Ovary (tissue), 9 donors: ENCODE measurements around the gene OBSCN. TPM values are rescaled to one million over a fixed set of nuclear protein-coding genes. Genes with fewer than 3 reads are reported as not detected.
"Not testable (repeated sequence)": the region's sequence is repeated elsewhere in the genome, so short reads cannot be mapped to it uniquely, and the experiment has no call there.

Source experiments
- DNase-seq, 5 donors: peaks; one replicate each; pipeline ENCODE4 v3.0.0-alpha.2; 2019 to 2020
- H3K27ac ChIP-seq, 2 donors: fragments of 200-600 bp; one replicate each; pipeline versions ENCODE4 v1.5.1 to v1.8.0; 2019 to 2022
- H3K27me3 ChIP-seq: fragments of 200-600 bp; one replicate; pipeline ENCODE4 v1.8.0; 2022
- H3K36me3 ChIP-seq: fragments of 200-600 bp; sonication (generic); one replicate; pipeline ENCODE4 v1.5.1; 2019
- H3K4me1 ChIP-seq: one replicate; pipeline ENCODE4 v1.8.1; 2013; ENCODE audit warnings: mild to moderate bottlenecking, moderate library complexity; ENCODE audit not compliant: insufficient read depth
- H3K4me3 ChIP-seq: fragments of 200-600 bp; sonication (generic); one replicate; pipeline ENCODE4 v1.5.1; 2017
- H3K9me3 ChIP-seq, 2 donors: fragments of 200-600 bp in 1 of 2; sonication (generic) in 1 of 2; one replicate each; pipeline versions ENCODE4 v1.5.1 to v1.8.1; 2013 to 2019; ENCODE audit warnings: mild to moderate bottlenecking in 1 of 2, moderate library complexity in 1 of 2
- EP300 ChIP-seq: sonication (generic); formaldehyde crosslinking; IDR thresholded peaks from one replicate; pipeline ENCODE4 v1.6.1; 2017; ENCODE audit warnings: antibody characterized with exemption
- POLR2A ChIP-seq: fragments of 450-650 bp; IDR thresholded peaks from one replicate; pipeline ENCODE4 v1.6.1; 2017; ENCODE audit warnings: antibody characterized with exemption, mild to moderate bottlenecking, moderate library complexity
- WGBS, 3 donors: extraction: QIAGEN DNeasy Blood & Tissue Kit in 1 of 3; methylation state at CpG; one replicate each; pipeline versions ENCODE4 v1.1.5 to v1.1.7; 2013 to 2017; 5-methylcytosine and 5-hydroxymethylcytosine counted together
- intact Hi-C, 4 donors: fragments of 100-400 bp; cut with DNase I; formaldehyde crosslinking; loops; one replicate each; pipeline versions ENCODE4 v1.11.0 to v1.15.1; 2022 to 2023
- polyA plus RNA-seq, 2 donors: library from polyadenylated mRNA; stranded (reverse); fragments of 200-250 nt in 1 of 2; fragments of 350-450 nt in 1 of 2; fragmentation: Illumina TruSeq in 1 of 2; extraction: RNeasy Lipid Tissue Mini Kit (QIAGEN cat#74804) in 1 of 2; gene quantifications; one replicate each; pipeline ENCODE4 v1.2.3, GENCODE V29; 2013 to 2014
- total RNA-seq, 7 donors: library from RNA; depleted of rRNA in 2 of 7; stranded (reverse); fragments of >200 nt in 2 of 7; fragmentation: NEBNext Ultra II Directional in 3 of 7; extraction: Animal tissue kit (Norgen Biotek cat#: 25700) in 3 of 7; gene quantifications; one replicate each; pipeline versions ENCODE4 v1.1.0 to v1.2.4, GENCODE V29; 2016 to 2023
- TF ChIP-seq, protein P1 (sequence below), 3 donors: fragments of 450-650 bp in 2 of 3; fragments of 200-600 bp in 1 of 3; IDR thresholded peaks; one replicate each; pipeline versions ENCODE4 v1.5.1 to v1.8.0; 2016 to 2022; ENCODE audit warnings: antibody characterized with exemption in 3 of 3, mild to moderate bottlenecking in 1 of 3
- donor health status: DM: no; HTN: no; CAD: no; lungs with moderate emphysema.
- donor health status: DM: no; HTN: no; CAD: no.
- donor health status: Bipolar disorder and iron deficiency.
- donor health status: DM: yes; HTN: yes; CAD: no.
- donor health status: DM: no; HTN: no; CAD: no.
- donor health status: DM: yes; HTN: yes; CAD: no.

The OBSCN gene
- total and polyA plus RNA-seq, 9 donors, result 3.5 to 37.1 (median 29.0) TPM

DNA sequence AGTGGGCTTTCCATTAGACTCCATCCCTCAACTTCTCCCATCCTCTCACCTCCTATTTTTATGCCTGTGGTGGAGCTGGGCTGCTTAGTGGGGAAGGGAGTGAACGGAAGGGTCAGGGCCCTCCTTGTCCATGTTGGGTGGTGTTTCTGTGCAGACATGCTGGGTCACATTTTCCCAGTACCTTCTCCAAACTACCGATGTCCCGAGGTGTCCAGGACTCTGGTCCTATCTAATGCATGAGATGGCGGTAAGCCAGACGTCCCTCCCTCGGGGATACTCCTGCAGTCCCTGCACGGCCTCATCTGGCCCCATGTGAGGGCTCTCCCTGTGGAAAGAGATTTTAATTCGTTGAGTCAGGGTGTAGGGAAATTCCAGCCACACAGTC lies 61.0 kb downstream of the OBSCN start:
- H3K4me1 ChIP-seq, result no peaks in the 10 kb centered on the region
- H3K27ac ChIP-seq, result no peak overlapping the region
- no peaks in the 10 kb centered on the region for H3K36me3 ChIP-seq
- intact Hi-C loops, result no loop called here
- no peaks in the 10 kb centered on the region for H3K27me3 ChIP-seq
- no peak overlapping the region for H3K4me3 ChIP-seq
- H3K9me3 ChIP-seq, result no peaks in the 10 kb centered on the region
- DNase-seq, result peak in 2 of 5 donors; percentile 12 to 21
- WGBS, 3 donors, result 80 to 86% (median 85%) methylated on average over 8 of the region's 8 CpGs
- TF ChIP-seq POLR2A (no peak), EP300 (no peak)
- TF ChIP-seq, protein P1, sequence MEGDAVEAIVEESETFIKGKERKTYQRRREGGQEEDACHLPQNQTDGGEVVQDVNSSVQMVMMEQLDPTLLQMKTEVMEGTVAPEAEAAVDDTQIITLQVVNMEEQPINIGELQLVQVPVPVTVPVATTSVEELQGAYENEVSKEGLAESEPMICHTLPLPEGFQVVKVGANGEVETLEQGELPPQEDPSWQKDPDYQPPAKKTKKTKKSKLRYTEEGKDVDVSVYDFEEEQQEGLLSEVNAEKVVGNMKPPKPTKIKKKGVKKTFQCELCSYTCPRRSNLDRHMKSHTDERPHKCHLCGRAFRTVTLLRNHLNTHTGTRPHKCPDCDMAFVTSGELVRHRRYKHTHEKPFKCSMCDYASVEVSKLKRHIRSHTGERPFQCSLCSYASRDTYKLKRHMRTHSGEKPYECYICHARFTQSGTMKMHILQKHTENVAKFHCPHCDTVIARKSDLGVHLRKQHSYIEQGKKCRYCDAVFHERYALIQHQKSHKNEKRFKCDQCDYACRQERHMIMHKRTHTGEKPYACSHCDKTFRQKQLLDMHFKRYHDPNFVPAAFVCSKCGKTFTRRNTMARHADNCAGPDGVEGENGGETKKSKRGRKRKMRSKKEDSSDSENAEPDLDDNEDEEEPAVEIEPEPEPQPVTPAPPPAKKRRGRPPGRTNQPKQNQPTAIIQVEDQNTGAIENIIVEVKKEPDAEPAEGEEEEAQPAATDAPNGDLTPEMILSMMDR (IDR thresholded peaks at IDR 0.05), result no peak

DNA sequence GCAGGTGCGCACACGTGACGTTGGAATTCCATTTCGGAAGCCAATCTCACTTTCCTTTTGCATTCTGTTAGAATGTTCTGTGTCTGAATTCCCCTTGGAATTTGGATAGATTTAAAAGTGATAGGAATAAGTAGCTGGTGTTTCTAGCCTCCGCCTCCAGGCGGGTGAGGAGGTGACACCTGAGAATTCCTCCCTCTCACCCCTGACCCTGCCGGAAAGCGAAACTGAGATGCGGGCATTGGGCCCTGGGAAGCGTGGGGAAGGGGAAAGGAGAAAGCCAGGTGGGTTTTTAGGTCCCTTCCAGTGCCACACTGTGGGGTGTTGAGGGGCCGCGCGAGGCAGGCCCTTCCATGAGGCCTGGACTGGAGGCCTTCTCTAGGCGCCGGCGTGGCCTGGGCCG lies 61.6 kb downstream of the OBSCN start:
- H3K4me1 ChIP-seq, DNase-seq, intact Hi-C loops, H3K36me3 ChIP-seq, H3K27me3 ChIP-seq, H3K9me3 ChIP-seq, H3K27ac ChIP-seq, H3K4me3 ChIP-seq: not testable (repeated sequence)
- WGBS, 3 donors, result 93 to 98% (median 96%) methylated on average over 15 to 17 of the region's 17 CpGs

DNA sequence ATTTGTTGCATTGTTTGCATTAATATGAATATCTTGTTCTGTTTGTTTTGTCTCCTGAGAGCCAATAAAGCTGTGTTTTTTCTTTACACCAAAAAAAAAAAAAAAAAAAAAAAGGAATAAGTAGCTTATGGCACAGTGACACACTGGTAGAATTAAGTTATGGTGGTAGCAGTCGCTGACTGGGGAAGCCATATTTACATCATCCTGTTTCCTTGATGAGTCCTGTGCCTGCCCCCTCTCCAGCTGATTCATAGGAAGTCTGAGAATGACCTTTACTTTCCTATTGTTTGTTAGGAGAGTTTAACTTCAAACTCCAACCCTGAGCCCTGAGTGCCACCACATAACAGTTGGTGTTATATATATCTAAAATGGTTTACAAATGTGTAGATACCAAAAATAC lies 62.2 kb downstream of the OBSCN start:
- Histone ChIP-seq H3K36me3 (no peaks in the 10 kb centered on the region), H3K27ac (no peak overlapping the region), H3K9me3 (no peaks in the 10 kb centered on the region), H3K4me1 (peaks cover 2% of the 10 kb centered on the region), H3K27me3 (no peaks in the 10 kb centered on the region), H3K4me3 (no peak overlapping the region)
- intact Hi-C loops, result no loop called here
- DNase-seq, result no peak
- TF ChIP-seq EP300 (no peak), POLR2A (no peak)
- TF ChIP-seq, protein P1 (IDR thresholded peaks at IDR 0.05), result no peak
- 80 to 89% (median 83%) methylated on average over 1 of the region's 1 CpG for WGBS, 3 donors

DNA sequence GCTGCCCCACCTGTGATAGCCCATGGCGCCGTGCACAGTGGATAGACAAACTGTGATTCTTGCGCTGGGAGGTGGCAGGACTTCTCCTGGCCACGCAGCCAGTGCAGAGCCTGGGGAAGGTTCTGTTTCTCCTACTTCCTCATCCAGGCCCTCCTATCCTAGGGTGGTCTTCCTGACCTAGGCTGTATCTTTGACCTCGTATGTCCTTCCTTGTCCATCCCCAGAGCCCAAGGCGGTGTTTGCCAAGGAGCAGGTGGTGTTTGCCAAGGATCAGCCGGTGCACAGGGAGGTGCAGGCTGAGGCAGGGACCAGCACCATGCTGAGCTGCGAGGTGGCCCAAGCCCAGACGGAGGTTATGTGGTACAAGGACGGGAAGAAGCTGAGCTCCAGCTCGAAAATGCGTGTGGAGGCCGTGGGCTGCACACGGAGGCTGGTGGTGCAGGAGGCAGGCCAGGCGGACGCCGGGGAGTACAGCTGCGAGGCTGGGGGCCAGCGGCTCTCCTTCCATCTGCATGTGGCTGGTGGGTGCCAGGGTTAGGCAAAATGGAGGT lies 63.9 kb downstream of the OBSCN start:
- TF ChIP-seq EP300, result no peak
- no peak for TF ChIP-seq POLR2A
- TF ChIP-seq, protein P1 (IDR thresholded peaks at IDR 0.05), result no peak
- Histone ChIP-seq H3K27ac (no peak overlapping the region), H3K4me3 (no peak overlapping the region), H3K36me3 (no peaks in the 10 kb centered on the region), H3K27me3 (no peaks in the 10 kb centered on the region), H3K9me3 (no peaks in the 10 kb centered on the region), H3K4me1 (peaks cover 4% of the 10 kb centered on the region)
- intact Hi-C loops, result no loop called here
- DNase-seq, result peak in 1 of 5 donors; percentile 13
- 93% methylated on average over 19 of the region's 19 CpGs for WGBS, 3 donors

DNA sequence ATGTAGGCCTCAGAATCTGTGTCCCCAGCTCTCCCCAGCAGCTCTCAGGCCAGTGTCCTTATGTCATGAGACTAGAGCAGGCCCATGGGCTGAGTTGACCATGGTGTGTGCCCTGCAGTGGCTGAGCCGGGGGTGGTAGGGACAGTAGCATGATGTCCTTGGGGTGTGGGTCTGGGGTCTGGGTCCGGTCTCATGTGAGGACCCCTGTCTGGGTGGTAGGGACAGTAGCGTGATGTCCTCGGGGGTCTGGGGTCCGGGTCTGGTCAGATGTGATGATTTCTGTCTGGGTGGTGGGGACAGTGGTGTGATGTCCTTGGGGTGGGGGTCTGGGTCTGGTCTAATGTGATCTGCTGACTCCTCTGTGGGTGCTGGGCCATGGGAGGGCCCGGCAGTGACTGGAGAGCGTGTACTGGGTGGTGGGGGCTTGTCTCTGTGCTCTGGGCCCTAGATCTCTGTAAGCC lies 64.5 kb downstream of the OBSCN start:
- peak in 1 of 5 donors; percentile 12 for DNase-seq
- Histone ChIP-seq H3K9me3 (no peaks in the 10 kb centered on the region), H3K36me3 (no peaks in the 10 kb centered on the region), H3K27ac (no peak overlapping the region), H3K27me3 (no peaks in the 10 kb centered on the region), H3K4me1 (peaks cover 4% of the 10 kb centered on the region), H3K4me3 (no peak overlapping the region)
- TF ChIP-seq EP300, result no peak
- TF ChIP-seq, protein P1 (IDR thresholded peaks at IDR 0.05), result no peak
- WGBS, 3 donors, result 85 to 94% (median 93%) methylated on average over 7 of the region's 7 CpGs
- intact Hi-C loops, result no loop called here
